ENCODE data around the gene PLA2G6. TPM values are rescaled to one million over a fixed set of nuclear protein-coding genes. Genes with fewer than 3 reads are reported as not detected.

The PLA2G6 gene
- total RNA-seq, 1 donor from 2014 or later = 76.4 TPM

DNA sequence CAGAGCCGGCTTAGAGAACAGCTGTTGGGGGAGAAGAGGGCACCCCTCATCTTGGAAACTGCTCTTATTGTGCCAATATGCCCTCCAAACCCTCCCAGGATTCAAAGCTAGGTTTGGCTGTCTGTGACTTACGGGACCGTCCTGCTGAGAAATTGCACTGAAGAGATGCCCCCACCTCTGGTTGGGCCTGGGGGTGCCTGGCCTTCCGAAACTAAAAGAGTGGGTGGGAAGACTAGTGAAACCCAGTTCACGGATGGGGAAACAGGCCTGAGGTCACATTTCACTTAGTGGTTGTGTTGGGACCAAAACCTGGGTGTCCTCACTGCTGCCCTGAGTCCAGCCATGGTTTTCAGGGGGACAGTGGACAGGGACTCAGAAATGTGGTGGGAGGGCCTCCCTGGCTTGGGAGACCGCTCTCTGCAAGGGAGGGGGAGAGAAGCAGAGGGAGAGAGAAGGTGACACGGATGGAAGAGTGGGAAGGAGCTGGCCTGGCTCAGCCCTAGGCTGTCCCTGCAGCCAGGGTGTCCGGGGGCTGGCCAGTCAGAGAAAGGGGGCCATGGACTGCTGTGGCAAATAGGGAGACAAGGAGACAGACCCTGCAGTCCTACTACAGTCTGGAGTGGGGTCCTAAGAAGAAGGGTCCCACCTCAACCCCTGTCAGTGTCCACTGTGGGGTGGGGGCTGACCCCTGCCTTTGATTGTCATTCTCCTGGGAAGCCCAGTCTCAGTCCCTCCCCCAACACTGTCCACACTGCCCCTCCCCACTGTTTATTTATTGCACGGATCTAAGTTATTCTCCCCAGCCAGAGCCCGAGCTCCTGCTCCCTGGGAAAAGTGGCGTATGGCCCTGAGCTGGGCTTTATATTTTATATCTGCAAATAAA, 33.8 kb upstream of the PLA2G6 start:
- Mint-ChIP-seq H3K9me3 (ENCODE audit: low read depth) (no peaks in the 10 kb centered on the region), H3K36me3 (ENCODE audit: insufficient read depth) (peaks cover 3% of the 10 kb centered on the region), H3K4me1 (ENCODE audit: low read depth) (peaks cover 19% of the 10 kb centered on the region), H3K4me3 (ENCODE audit: low read depth) (no peak overlapping the region), H3K27ac (peak overlapping the region; percentile 87), H3K27me3 (peaks cover 22% of the 10 kb centered on the region)
- TF ChIP-seq, protein P1, sequence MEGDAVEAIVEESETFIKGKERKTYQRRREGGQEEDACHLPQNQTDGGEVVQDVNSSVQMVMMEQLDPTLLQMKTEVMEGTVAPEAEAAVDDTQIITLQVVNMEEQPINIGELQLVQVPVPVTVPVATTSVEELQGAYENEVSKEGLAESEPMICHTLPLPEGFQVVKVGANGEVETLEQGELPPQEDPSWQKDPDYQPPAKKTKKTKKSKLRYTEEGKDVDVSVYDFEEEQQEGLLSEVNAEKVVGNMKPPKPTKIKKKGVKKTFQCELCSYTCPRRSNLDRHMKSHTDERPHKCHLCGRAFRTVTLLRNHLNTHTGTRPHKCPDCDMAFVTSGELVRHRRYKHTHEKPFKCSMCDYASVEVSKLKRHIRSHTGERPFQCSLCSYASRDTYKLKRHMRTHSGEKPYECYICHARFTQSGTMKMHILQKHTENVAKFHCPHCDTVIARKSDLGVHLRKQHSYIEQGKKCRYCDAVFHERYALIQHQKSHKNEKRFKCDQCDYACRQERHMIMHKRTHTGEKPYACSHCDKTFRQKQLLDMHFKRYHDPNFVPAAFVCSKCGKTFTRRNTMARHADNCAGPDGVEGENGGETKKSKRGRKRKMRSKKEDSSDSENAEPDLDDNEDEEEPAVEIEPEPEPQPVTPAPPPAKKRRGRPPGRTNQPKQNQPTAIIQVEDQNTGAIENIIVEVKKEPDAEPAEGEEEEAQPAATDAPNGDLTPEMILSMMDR (IDR thresholded peaks at IDR 0.05; ENCODE audit: unreplicated experiment) = no peak
- DNase-seq (ENCODE audit: low spot score, unreplicated experiment) = no peak

DNA sequence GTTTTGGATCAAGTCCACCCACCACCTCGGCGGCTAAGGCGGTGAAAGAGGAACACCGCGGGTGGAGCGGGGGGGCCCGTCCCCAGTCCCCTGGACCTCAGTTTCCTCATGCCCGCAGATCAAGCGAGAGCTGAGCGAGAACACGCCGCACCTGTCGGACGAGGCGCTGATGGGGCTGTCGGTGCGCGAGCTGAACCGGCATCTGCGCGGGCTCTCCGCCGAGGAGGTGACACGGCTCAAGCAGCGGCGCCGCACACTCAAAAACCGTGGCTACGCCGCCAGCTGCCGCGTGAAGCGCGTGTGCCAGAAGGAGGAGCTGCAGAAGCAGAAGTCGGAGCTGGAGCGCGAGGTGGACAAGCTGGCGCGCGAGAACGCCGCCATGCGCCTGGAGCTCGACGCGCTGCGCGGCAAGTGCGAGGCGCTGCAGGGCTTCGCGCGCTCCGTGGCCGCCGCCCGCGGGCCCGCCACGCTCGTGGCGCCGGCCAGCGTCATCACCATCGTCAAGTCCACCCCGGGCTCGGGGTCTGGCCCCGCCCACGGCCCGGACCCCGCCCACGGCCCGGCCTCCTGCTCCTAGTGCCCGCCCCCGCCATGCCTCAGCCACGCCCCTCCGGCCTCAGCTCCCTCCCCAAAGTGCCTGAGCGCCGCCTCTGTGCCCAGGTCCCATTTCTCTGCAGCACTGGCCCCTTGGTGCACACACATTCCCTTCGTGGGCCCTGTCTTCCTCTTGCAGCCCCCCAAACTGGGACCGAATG, 32.8 kb upstream of the PLA2G6 start:
- Mint-ChIP-seq H3K27me3 (peaks cover 22% of the 10 kb centered on the region), H3K9me3 (ENCODE audit: low read depth) (no peaks in the 10 kb centered on the region), H3K4me1 (ENCODE audit: low read depth) (peaks cover 19% of the 10 kb centered on the region), H3K27ac (peak overlapping the region; percentile 37), H3K36me3 (ENCODE audit: insufficient read depth) (peaks cover 3% of the 10 kb centered on the region), H3K4me3 (ENCODE audit: low read depth) (peak overlapping the region; percentile 33)
- TF ChIP-seq, protein P1 (IDR thresholded peaks at IDR 0.05; ENCODE audit: unreplicated experiment) = peak; percentile 14
- DNase-seq (ENCODE audit: low spot score, unreplicated experiment) = peak; percentile 44

DNA sequence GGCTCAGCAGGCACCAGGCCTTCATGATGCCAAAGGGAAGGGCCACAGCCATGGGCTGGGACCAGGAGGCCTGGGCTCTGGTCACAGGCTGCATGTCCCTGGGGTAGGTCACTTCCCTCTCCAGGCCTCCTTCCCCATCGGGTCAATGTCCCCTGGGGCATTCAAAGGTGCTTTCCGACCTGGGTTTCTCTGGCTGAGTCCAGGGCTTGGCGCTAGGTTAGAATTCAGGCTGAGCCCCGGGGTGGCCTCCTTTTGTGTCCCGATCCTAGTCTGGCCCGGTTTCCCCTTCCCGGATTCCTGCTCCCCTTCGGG, 32.3 kb upstream of the PLA2G6 start:
- DNase-seq (ENCODE audit: low spot score, unreplicated experiment) = no peak
- H3K27ac Mint-ChIP-seq = no peak overlapping the region
- peaks cover 3% of the 10 kb centered on the region for H3K36me3 Mint-ChIP-seq (ENCODE audit: insufficient read depth)
- no peak overlapping the region for H3K4me3 Mint-ChIP-seq (ENCODE audit: low read depth)
- TF ChIP-seq, protein P1 (IDR thresholded peaks at IDR 0.05; ENCODE audit: unreplicated experiment) = no peak
- H3K9me3 Mint-ChIP-seq (ENCODE audit: low read depth) = no peaks in the 10 kb centered on the region
- H3K4me1 Mint-ChIP-seq (ENCODE audit: low read depth) = peaks cover 13% of the 10 kb centered on the region
- peaks cover 22% of the 10 kb centered on the region for H3K27me3 Mint-ChIP-seq

DNA sequence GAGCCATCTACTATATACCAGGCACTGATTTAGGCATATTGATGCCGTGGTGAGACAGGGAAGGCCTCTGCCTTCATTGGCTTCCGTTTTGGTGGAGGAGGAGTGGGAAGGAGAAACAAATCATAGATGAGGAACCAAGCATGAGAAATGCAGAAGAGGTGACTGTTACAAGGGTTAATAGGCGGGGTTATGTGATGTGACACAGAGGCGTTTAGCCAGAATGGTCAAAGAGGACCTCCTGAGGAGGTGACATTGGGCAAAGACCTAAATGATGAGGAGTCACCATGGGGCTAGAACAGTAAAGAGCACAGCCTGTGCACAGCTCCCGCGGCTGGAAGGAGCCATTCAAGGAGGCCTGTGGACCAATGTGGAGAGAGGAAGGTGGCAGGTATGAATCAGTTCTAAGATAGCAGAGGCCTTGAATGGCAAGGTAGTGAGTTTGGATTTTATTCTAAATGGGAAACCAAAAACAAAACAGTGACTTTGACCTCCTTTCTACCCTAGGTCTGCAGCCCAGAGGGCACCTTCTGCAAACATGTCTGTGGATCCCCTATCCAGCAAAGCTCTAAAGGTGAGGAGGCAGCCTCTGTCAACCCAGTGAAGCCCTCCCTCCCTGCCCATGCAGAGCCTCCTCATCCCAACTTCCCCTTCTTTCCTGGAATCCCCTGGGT, 31.8 kb upstream of the PLA2G6 start:
- H3K4me1 Mint-ChIP-seq (ENCODE audit: low read depth) = peaks cover 10% of the 10 kb centered on the region
- H3K4me3 Mint-ChIP-seq (ENCODE audit: low read depth) = peak overlapping the region; percentile 2
- peaks cover 22% of the 10 kb centered on the region for H3K27me3 Mint-ChIP-seq
- no peak for DNase-seq (ENCODE audit: low spot score, unreplicated experiment)
- TF ChIP-seq, protein P1 (IDR thresholded peaks at IDR 0.05; ENCODE audit: unreplicated experiment) = no peak
- no peak overlapping the region for H3K27ac Mint-ChIP-seq
- H3K9me3 Mint-ChIP-seq (ENCODE audit: low read depth) = no peaks in the 10 kb centered on the region
- peaks cover 3% of the 10 kb centered on the region for H3K36me3 Mint-ChIP-seq (ENCODE audit: insufficient read depth)

DNA sequence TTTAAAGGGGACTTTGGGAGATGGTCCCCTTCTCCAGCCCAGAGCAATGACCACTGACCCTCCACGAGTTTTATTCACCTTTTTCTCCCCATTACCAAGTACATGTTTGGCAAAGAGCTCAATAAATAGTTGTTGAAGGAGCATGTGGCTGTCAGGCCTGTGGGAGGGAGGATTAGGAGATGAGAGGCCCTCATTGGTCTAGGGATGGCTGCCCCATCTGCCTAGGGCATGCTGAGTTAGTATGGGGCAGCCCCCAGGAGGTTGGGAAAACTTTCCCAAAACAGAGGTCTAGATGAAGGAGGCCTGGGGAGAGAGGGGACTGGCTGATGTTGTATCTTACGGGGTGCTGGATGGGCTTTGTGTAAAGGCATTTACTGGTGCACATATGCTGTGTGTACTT, 30.8 kb upstream of the PLA2G6 start:
- Mint-ChIP-seq H3K4me1 (ENCODE audit: low read depth) (peaks cover 6% of the 10 kb centered on the region), H3K27ac (peak overlapping the region; percentile 87), H3K9me3 (ENCODE audit: low read depth) (no peaks in the 10 kb centered on the region), H3K36me3 (ENCODE audit: insufficient read depth) (peaks cover 3% of the 10 kb centered on the region), H3K27me3 (peaks cover 22% of the 10 kb centered on the region), H3K4me3 (ENCODE audit: low read depth) (no peak overlapping the region)
- no peak for DNase-seq (ENCODE audit: low spot score, unreplicated experiment)
- TF ChIP-seq, protein P1 (IDR thresholded peaks at IDR 0.05; ENCODE audit: unreplicated experiment) = no peak

Data from progenitor cell of endocrine pancreas (in vitro differentiated cells).